Parathyroid adenoma (tissue), 2 donors: Measurements from ENCODE around the gene DMXL2.

ENCODE experiments used
- H2AFZ ChIP-seq: fragments of 300-600 bp; sonication (generic); one replicate; pipeline ENCODE4 v1.7.0; 2017; ENCODE audit warnings: antibody characterized with exemption, mild to moderate bottlenecking
- H3K27ac ChIP-seq: fragments of 300-600 bp; sonication (generic); one replicate; pipeline ENCODE4 v1.7.0; 2017
- H3K27me3 ChIP-seq: fragments of 300-600 bp; sonication (generic); one replicate; pipeline ENCODE4 v1.7.0; 2017; ENCODE audit warnings: low read length; ENCODE audit not compliant: control insufficient read depth, insufficient read depth
- H3K36me3 ChIP-seq: fragments of 300-600 bp; sonication (generic); one replicate; pipeline ENCODE4 v1.7.0; 2017; ENCODE audit warnings: low read length; ENCODE audit not compliant: control insufficient read depth, insufficient read depth
- H3K4me1 ChIP-seq: fragments of 300-600 bp; sonication (generic); one replicate; pipeline ENCODE4 v1.7.0; 2017; ENCODE audit warnings: control low read depth
- H3K4me2 ChIP-seq: fragments of 300-600 bp; sonication (generic); one replicate; pipeline ENCODE4 v1.7.0; 2017; ENCODE audit warnings: low read length
- H3K4me3 ChIP-seq: fragments of 300-600 bp; sonication (generic); one replicate; pipeline ENCODE4 v1.7.0; 2017; ENCODE audit warnings: low read depth, low read length
- H3K79me2 ChIP-seq: fragments of 300-600 bp; sonication (generic); one replicate; pipeline ENCODE4 v1.7.0; 2017; ENCODE audit warnings: control low read depth
- H3K9ac ChIP-seq: fragments of 300-600 bp; sonication (generic); one replicate; pipeline ENCODE4 v1.7.0; 2017; ENCODE audit warnings: mild to moderate bottlenecking
- H3K9me3 ChIP-seq: fragments of 300-600 bp; sonication (generic); one replicate; pipeline ENCODE4 v1.7.0; 2017; ENCODE audit warnings: low read length; ENCODE audit not compliant: control insufficient read depth
- TF ChIP-seq, protein P1 (sequence below): fragments of 300-600 bp; sonication (generic); IDR thresholded peaks from one replicate; pipeline ENCODE4 v1.7.0; 2017; ENCODE audit warnings: antibody characterized with exemption, mild to moderate bottlenecking
- donor health status: primary hyperparathyroidism.

The DMXL2 gene

DNA sequence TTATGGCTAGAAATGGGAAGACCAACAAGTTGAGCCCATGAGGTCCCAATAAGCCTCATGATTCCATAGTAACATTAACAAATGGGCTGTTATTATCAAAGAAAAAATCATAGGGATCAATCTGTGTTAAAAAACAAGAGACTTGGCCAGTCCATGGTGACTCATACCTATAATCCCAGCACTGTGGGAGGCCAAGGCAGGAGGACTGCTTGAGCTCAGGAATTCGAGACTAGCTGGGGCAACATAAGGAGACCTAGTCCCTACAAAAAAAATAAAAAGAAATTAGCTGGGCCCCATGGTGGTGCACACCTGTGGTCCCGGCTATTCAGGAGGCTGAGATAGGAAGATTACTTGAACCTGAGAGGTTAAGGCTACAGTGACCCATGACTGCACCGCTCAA, 124.8 kb downstream of the DMXL2 start:
- Histone ChIP-seq H3K27me3 (no peaks in the 10 kb centered on the region), H3K4me3 (no peak overlapping the region), H3K9ac (no peak overlapping the region), H3K79me2 (no peaks in the 10 kb centered on the region), H3K4me2 (no peak overlapping the region), H3K4me1 (no peaks in the 10 kb centered on the region), H3K9me3 (no peaks in the 10 kb centered on the region), H2AFZ (no peak overlapping the region), H3K36me3 (no peaks in the 10 kb centered on the region), H3K27ac (no peak overlapping the region)
- TF ChIP-seq, protein P1, sequence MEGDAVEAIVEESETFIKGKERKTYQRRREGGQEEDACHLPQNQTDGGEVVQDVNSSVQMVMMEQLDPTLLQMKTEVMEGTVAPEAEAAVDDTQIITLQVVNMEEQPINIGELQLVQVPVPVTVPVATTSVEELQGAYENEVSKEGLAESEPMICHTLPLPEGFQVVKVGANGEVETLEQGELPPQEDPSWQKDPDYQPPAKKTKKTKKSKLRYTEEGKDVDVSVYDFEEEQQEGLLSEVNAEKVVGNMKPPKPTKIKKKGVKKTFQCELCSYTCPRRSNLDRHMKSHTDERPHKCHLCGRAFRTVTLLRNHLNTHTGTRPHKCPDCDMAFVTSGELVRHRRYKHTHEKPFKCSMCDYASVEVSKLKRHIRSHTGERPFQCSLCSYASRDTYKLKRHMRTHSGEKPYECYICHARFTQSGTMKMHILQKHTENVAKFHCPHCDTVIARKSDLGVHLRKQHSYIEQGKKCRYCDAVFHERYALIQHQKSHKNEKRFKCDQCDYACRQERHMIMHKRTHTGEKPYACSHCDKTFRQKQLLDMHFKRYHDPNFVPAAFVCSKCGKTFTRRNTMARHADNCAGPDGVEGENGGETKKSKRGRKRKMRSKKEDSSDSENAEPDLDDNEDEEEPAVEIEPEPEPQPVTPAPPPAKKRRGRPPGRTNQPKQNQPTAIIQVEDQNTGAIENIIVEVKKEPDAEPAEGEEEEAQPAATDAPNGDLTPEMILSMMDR, result no peak

DNA sequence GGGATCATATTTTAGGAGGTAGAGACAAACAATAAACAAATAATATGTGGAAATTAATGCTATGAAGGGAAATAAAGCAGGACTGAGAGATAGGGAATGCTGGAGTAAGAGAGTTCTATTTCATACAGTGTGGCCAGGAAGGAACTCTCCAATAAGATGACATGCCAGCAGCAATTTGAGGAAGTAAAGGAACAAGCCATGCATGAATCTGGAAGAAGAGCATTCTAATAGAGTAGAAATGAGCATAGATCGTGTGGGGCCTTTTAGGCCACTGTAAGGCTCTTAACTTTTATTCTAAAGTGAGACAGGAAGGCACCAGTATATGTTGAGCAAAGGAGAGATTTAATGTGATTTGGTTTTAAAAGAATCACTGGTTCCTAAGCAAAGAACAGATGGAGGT, 126.3 kb downstream of the DMXL2 start:
- no peak overlapping the region for H3K4me2 ChIP-seq
- no peaks in the 10 kb centered on the region for H3K79me2 ChIP-seq
- no peaks in the 10 kb centered on the region for H3K27me3 ChIP-seq
- no peaks in the 10 kb centered on the region for H3K36me3 ChIP-seq
- H3K4me1 ChIP-seq, result no peaks in the 10 kb centered on the region
- H3K4me3 ChIP-seq, result no peak overlapping the region
- TF ChIP-seq, protein P1, result no peak
- no peaks in the 10 kb centered on the region for H3K9me3 ChIP-seq
- H2AFZ ChIP-seq, result no peak overlapping the region
- no peak overlapping the region for H3K27ac ChIP-seq
- no peak overlapping the region for H3K9ac ChIP-seq

DNA sequence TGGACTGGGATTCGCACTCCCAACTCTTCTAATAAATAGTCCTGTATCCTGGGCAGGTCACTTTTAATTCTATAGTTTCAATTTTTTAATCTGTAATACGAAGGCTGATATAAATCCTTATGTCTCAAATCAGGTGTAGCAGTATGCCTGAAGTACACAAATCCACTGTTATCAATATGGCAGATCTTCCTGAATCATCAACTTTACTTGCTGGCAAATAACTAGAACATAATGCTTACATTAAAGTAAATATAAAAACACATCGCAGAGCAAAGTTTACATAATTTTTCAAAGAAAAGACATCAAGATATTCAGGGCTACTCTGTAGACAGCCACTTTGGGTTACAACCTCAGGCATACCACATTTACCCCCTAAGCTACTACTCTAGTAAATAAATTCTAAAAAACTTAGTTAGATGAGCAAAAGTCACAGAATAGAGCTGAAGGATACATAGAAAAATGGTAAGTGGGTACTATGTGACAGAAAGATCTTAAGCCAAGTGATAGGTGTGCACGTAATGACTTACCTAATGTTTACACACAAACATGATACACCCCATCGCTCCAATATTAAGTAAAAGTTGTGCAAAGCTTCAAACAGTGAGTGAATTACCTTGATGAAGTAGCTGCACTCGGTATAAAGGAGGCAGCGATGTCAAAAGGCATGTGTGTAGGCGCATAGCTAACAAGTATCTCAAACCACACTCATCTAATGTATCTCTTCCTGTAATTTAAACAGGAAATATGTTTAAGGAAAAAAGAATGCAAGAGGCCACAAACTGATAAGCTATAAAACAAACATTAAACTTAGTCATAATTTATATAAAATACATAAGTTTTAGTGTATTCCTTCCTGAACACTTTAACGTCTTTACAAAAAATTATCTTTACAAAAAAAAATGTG, 127.9 kb downstream of the DMXL2 start:
- Histone ChIP-seq H2AFZ (no peak overlapping the region), H3K27ac (no peak overlapping the region), H3K9me3 (no peaks in the 10 kb centered on the region), H3K4me3 (no peak overlapping the region), H3K4me2 (no peak overlapping the region), H3K36me3 (no peaks in the 10 kb centered on the region), H3K79me2 (no peaks in the 10 kb centered on the region), H3K9ac (no peak overlapping the region), H3K27me3 (no peaks in the 10 kb centered on the region), H3K4me1 (no peaks in the 10 kb centered on the region)
- TF ChIP-seq, protein P1, result no peak

DNA sequence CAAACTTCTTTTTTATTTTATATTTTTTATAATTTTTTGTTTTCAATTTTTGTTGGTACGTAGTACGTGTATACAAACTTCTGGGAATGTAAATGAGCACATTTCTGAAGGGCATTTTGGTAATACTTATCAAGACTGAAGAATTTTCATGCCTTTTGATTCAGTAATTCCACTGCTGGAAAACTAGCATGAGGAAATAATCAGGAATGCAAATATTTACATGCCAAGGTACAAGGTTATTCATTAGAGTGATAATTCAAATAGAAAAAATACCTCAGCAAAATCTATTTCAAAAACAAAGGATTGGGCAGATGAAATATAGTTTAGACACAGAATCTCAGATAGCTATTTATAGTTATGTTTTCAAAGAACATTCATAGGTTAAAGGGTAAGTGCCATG, 128.7 kb downstream of the DMXL2 start:
- Histone ChIP-seq H3K9ac (no peak overlapping the region), H3K79me2 (no peaks in the 10 kb centered on the region), H2AFZ (no peak overlapping the region), H3K27me3 (no peaks in the 10 kb centered on the region), H3K27ac (no peak overlapping the region), H3K4me2 (no peak overlapping the region), H3K9me3 (no peaks in the 10 kb centered on the region), H3K4me1 (no peaks in the 10 kb centered on the region), H3K4me3 (no peak overlapping the region), H3K36me3 (no peaks in the 10 kb centered on the region)
- TF ChIP-seq, protein P1, result no peak

DNA sequence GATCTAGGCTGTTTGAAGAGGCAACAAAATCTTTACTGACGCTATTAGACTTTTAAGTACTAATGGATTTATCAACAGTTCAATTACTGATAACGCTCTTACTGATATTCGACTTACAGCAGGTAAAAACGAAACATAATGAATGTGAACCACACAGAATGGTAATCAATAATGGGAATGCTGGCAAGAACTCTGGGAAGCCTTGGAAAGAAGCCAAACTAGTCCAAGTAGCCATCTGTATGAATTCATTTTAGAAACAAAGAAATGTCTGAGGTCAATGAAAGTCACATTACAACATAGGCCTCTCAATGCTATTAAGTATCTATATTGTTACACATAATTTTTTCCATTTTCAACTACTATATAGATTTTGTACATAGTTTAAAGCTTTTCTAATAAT, 130.0 kb downstream of the DMXL2 start:
- no peaks in the 10 kb centered on the region for H3K4me1 ChIP-seq
- TF ChIP-seq, protein P1, result no peak
- no peaks in the 10 kb centered on the region for H3K79me2 ChIP-seq
- H3K27ac ChIP-seq, result no peak overlapping the region
- H3K4me3 ChIP-seq, result no peak overlapping the region
- no peaks in the 10 kb centered on the region for H3K36me3 ChIP-seq
- no peak overlapping the region for H2AFZ ChIP-seq
- H3K9ac ChIP-seq, result no peak overlapping the region
- H3K4me2 ChIP-seq, result no peak overlapping the region
- H3K9me3 ChIP-seq, result no peaks in the 10 kb centered on the region
- H3K27me3 ChIP-seq, result no peaks in the 10 kb centered on the region
